ENCODE results near the gene GTF2H4.

GTF2H4 gene

DNA sequence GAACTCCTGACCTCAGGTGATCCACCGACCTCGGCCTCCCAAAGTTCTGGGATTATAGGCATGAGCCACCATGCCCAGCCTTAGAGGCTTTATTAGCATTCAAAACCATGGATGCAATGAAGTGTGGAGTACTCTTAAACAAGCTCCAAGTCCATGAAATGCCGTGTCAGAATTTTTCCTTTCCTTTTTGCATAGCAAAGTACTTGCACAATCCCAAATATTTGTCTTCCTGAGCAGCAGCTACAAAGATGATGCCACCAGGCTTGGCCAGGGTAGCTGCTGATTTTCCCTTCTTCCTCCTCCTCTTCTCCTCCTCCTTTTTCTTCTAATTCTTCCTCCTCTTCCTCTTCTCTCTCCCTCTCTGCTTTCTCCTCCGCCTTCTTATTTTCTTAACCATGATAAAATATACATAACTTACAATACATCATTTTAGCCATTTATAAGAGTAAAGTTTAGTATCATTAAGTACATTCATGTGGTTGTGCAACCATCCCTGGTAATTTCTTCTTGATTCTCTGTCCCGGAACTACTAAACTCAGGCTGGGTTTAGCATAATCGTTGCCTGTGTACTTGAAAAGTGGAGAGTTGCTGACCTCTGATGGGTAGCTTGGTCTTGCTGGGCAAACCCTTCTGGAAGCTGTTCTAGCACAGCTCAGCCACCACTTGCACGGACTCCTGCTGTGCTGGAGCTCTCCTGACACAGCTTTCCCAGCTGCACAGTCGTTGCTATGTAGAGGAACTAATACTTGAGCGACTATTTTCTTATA lies 53.1 kb downstream of the GTF2H4 start:
- no peak for DNase-seq

DNA sequence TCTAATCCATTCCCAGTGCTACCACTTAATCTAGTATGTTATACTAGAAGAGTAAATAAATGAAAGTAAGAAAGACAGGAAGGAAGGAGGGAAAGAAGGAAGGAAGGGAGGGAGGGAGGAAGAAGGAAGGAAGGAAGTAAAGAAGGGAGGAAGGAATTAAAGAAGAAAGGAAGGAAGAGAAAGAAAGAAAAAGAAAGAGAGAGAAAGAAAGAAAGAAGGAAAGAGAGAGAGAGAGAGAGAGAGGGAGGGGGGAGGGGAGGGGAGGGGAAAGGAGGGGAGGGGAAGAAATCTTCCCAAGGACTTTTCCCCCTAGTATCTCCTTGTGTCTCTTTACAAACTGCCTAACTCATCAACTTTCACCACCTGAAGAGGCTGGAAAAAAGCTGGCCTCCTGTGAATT lies 54.7 kb downstream of the GTF2H4 start:
- DNase-seq: no peak

DNA sequence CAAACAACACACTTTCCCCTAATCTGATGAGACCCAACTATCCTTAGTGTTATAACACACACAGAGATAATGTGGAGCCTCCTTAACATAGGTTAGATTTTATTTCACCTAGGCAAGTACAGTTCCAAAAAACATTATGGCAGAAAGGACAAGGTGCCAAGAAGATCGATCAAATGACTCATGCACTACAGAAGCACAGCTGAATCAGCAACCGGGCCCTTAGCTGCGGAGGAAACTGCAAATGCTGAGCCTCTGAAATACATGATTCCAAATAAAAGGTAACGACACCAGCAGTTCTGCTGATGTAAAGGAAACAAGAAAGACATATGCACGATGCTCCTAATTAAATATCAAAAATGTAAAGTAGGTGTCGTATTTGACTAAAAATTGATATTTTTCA lies 55.6 kb downstream of the GTF2H4 start:
- no peak for DNase-seq

Measured in kidney glomerular epithelial cell (primary cell).